PFSK-1 (cell line): Measurements from ENCODE around the gene TNFAIP8L1.

Experiments used
- POLR2AphosphoS5 ChIP-seq: IDR thresholded peaks from 2 replicates; pipeline ENCODE4 v1.6.1; 2012; ENCODE audit warnings: low read depth, mild to moderate bottlenecking, control low read depth, low read length, moderate library complexity
- REST ChIP-seq, 2 experiments: IDR thresholded peaks; 2 replicates each; pipeline versions ENCODE4 v1.6.1 to v1.8.0; 2011 to 2012; ENCODE audit warnings: low read depth in 2 of 2, low read length in 2 of 2, control low read depth in 1 of 2, inconsistent platforms in 1 of 2, mild to moderate bottlenecking in 1 of 2, moderate library complexity in 1 of 2; ENCODE audit not compliant: insufficient read depth in 1 of 2
- TAF1 ChIP-seq: IDR thresholded peaks from 2 replicates; pipeline ENCODE4 v1.6.1; 2012; ENCODE audit warnings: low read length, control low read depth, borderline replicate concordance; ENCODE audit not compliant: insufficient read depth

- no peak for TF ChIP-seq TAF1
- TF ChIP-seq POLR2AphosphoS5 = no peak
- TF ChIP-seq REST (IDR thresholded peaks at IDR 0.05; ENCODE audit: insufficient read depth in 1 of 2, low read depth in 2 of 2, low read length in 2 of 2) = no peak
These were observed 37.8 kb downstream of the TNFAIP8L1 start for GRCh38 chr19:4676955-4677731.
